HCT116 (cell line): Measurements from ENCODE around the gene MPHOSPH10. TPM values are rescaled to one million over a fixed set of nuclear protein-coding genes. Genes with fewer than 3 reads are reported as not detected.

ENCODE experiments used
- ATAC-seq: fragments of 200-7000 bp; cut with Tn5 transposase; 2 replicates; pipeline ENCODE4 v1.9.1; 2020; ENCODE audit warnings: mild to moderate bottlenecking, moderate library complexity
- BruUV-seq: library from RNA; stranded (reverse); fragments of 400-500 nt; replicated peaks from 2 replicates; lab custom pipeline; 2021; lab: Mats Ljungman, UMichigan
- CTCF ChIA-PET: fragments of 300-600 bp; sonication (Branson Sonifier 250); formaldehyde crosslinking; loops from one replicate; lab custom pipeline; 2021; ENCODE audit warnings: antibody characterized with exemption; lab: Charles Lee
- POLR2A ChIA-PET: fragments of 300-600, 350-600 bp; sonication (Branson Sonifier 250); formaldehyde crosslinking; loops from one replicate; lab custom pipeline; 2021; ENCODE audit warnings: antibody characterized with exemption; lab: Charles Lee
- RAD21 ChIA-PET, 2 experiments: fragments of 300-600 bp; sonication (Branson Sonifier 250); formaldehyde crosslinking; loops; one replicate each; lab custom pipeline; 2023; ENCODE audit warnings: low total read pairs in 2 of 2; ENCODE audit not compliant: uncharacterized antibody in 2 of 2, unreplicated experiment in 2 of 2, low non-redundant PET in 1 of 2; lab: Charles Lee
- DNase-seq: peaks from one replicate; pipeline ENCODE4 v3.0.0-alpha.2; 2010; ENCODE audit warnings: low read depth, low spot score
- H2AFZ ChIP-seq: fragments of 200-600 bp; shearing (Covaris generic), sonication (generic); 2 replicates; pipeline ENCODE4 v1.6.1; 2017; ENCODE audit warnings: low read depth, mixed run types, mixed read lengths, antibody characterized with exemption, low read length; ENCODE audit not compliant: poor library complexity, severe bottlenecking
- H3K27ac ChIP-seq: 2 replicates; pipeline ENCODE4 v1.5.1; 2012; ENCODE audit warnings: low read depth, low read length
- H3K27me3 ChIP-seq: fragments of 200-600 bp; sonication (generic); 2 replicates; pipeline ENCODE4 v1.6.1; 2016; ENCODE audit warnings: mixed run types, low read length, mixed read lengths; ENCODE audit not compliant: insufficient read depth
- H3K36me3 ChIP-seq, 2 experiments: fragments of 200-500 bp in 1 of 2; fragments of 200-600 bp in 1 of 2; sonication (Bioruptor generic) in 1 of 2; sonication (generic) in 1 of 2; 2 replicates each; pipeline versions ENCODE4 v1.5.1 to v1.6.1; 2014 to 2016; ENCODE audit warnings: low read length in 2 of 2, inconsistent platforms in 1 of 2, mixed read lengths in 1 of 2, mixed run types in 1 of 2; ENCODE audit not compliant: insufficient read depth in 2 of 2, control insufficient read depth in 1 of 2
- H3K4me1 ChIP-seq, 2 experiments: fragments of 200-600 bp in 1 of 2; sonication (generic) in 1 of 2; 2 replicates each; pipeline versions ENCODE4 v1.5.1 to v1.6.1; 2012 to 2017; ENCODE audit warnings: low read length in 2 of 2, inconsistent platforms in 1 of 2, mild to moderate bottlenecking in 1 of 2, mixed read lengths in 1 of 2, mixed run types in 1 of 2, moderate library complexity in 1 of 2; ENCODE audit not compliant: insufficient read depth in 2 of 2, control insufficient read depth in 1 of 2
- H3K4me2 ChIP-seq: fragments of 200-600 bp; sonication (generic); 2 replicates; pipeline ENCODE4 v1.6.1; 2017; ENCODE audit warnings: mixed run types, low read length, mixed read lengths
- H3K4me3 ChIP-seq, 2 experiments: fragments of 200-600 bp in 1 of 2; sonication (generic) in 1 of 2; replicated peaks in 1 of 2; 2 replicates each; pipeline ENCODE4 v1.5.1; 2011 to 2016; ENCODE audit warnings: low read length in 2 of 2, control low read depth in 1 of 2, low read depth in 1 of 2, mild to moderate bottlenecking in 1 of 2, mixed read lengths in 1 of 2, mixed run types in 1 of 2
- H3K79me2 ChIP-seq: fragments of 200-600 bp; sonication (generic); 2 replicates; pipeline ENCODE4 v1.6.1; 2017; ENCODE audit warnings: mild to moderate bottlenecking, mixed run types, low read length, moderate library complexity, mixed read lengths; ENCODE audit not compliant: insufficient read depth
- H3K9ac ChIP-seq: fragments of 200-600 bp; sonication (generic); 2 replicates; pipeline ENCODE4 v1.6.1; 2016; ENCODE audit warnings: low read length, mixed read lengths
- H3K9me2 ChIP-seq: fragments of 200-600 bp; sonication (generic), shearing (Covaris generic); 2 replicates; pipeline ENCODE4 v1.6.1; 2017; ENCODE audit warnings: mixed run types, mild to moderate bottlenecking, moderate library complexity; ENCODE audit not compliant: insufficient read depth
- H3K9me3 ChIP-seq, 2 experiments: fragments of 200-500 bp in 1 of 2; fragments of 200-600 bp in 1 of 2; sonication (Bioruptor generic) in 1 of 2; sonication (generic) in 1 of 2; 2 replicates each; pipeline ENCODE4 v1.6.1; 2014 to 2017; ENCODE audit warnings: low read length in 2 of 2, mixed read lengths in 2 of 2, inconsistent platforms in 1 of 2, low read depth in 1 of 2, mild to moderate bottlenecking in 1 of 2, mixed run types in 1 of 2, moderate library complexity in 1 of 2; ENCODE audit not compliant: control insufficient read depth in 1 of 2, insufficient read depth in 1 of 2
- H4K20me1 ChIP-seq: fragments of 200-600 bp; sonication (generic), shearing (Covaris generic); 2 replicates; pipeline ENCODE4 v1.6.1; 2017; ENCODE audit warnings: mixed run types, mild to moderate bottlenecking, moderate library complexity; ENCODE audit not compliant: insufficient read depth
- CEBPB ChIP-seq: IDR thresholded peaks from 2 replicates; pipeline ENCODE4 v1.6.1; 2012; ENCODE audit warnings: low read depth
- EZH2phosphoT487 ChIP-seq: fragments of 200-600 bp; IDR thresholded peaks from 2 replicates; pipeline ENCODE4 v1.6.1; 2018; ENCODE audit warnings: antibody characterized with exemption, borderline replicate concordance
- MAX ChIP-seq: IDR thresholded peaks from 2 replicates; pipeline ENCODE4 v1.6.1; 2012
- POLR2A ChIP-seq: IDR thresholded peaks from 2 replicates; pipeline ENCODE4 v1.7.0; 2011; ENCODE audit warnings: borderline replicate concordance; ENCODE audit not compliant: insufficient read depth, insufficient read length; ENCODE audit errors: extremely low read depth
- SRF ChIP-seq: IDR thresholded peaks from 2 replicates; pipeline ENCODE4 v1.6.1; 2012; ENCODE audit warnings: low read depth
- YY1 ChIP-seq: IDR thresholded peaks from 2 replicates; pipeline ENCODE4 v1.6.1; 2011; ENCODE audit warnings: low read length, low read depth, moderate library complexity, mild to moderate bottlenecking; ENCODE audit not compliant: insufficient replicate concordance; ENCODE audit errors: extremely low read depth
- intact Hi-C: fragments of 100-400 bp; cut with micrococcal nuclease; formaldehyde crosslinking; loops from 2 replicates; pipeline ENCODE4 v1.10.0; 2022
- total RNA-seq: library from RNA; stranded (reverse); gene quantifications from one replicate; pipeline ENCODE4 v1.2.1, GENCODE V29; 2021; ENCODE audit not compliant: unreplicated experiment
- TF ChIP-seq, protein P1 (sequence below): IDR thresholded peaks from 2 replicates; pipeline ENCODE4 v1.6.1; 2012
- TF ChIP-seq, protein P2 (sequence below), 3 experiments: fragments of 200-600 bp in 1 of 3; sonication (generic) in 1 of 3; IDR thresholded peaks in 2 of 3; conservative IDR thresholded peaks in 1 of 3; 2 replicates each; pipeline ENCODE4 v1.5.1; 2012 to 2017; ENCODE audit warnings: low read depth in 2 of 3, low read length in 2 of 3, antibody characterized with exemption in 1 of 3, borderline replicate concordance in 1 of 3, control low read depth in 1 of 3, mild to moderate bottlenecking in 1 of 3, mixed read lengths in 1 of 3, mixed run types in 1 of 3, moderate library complexity in 1 of 3; ENCODE audit not compliant: insufficient read depth in 1 of 3

The MPHOSPH10 gene
- total RNA-seq, 1 experiment from 2014 or later: 36.7 TPM

DNA sequence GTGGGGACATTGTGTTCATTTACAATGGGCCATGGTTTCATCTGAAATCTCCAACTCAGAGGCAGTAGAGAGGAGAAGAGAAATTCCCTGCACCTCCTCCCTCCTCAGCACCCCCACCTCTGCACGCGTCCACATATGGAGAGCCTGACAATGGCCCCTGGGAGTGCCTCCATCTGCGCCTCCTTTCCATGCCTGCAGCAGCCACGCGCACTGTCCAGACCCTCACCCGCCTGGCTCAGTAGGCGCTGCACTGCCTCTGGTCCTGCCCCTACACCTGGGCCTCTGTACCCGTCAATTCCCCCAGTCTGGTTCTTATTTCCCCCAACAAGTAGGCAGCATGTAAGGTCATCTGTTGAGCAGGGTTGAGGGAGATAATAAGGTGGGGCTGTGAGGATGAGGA lies 23.8 kb downstream of the MPHOSPH10 start:
- no peak overlapping the region for H3K27ac ChIP-seq
- no peak overlapping the region for H3K9ac ChIP-seq
- no peaks in the 10 kb centered on the region for H3K79me2 ChIP-seq
- no peaks in the 10 kb centered on the region for H3K4me1 ChIP-seq
- no peaks in the 10 kb centered on the region for H3K9me3 ChIP-seq
- no peak overlapping the region for H3K4me3 ChIP-seq
- H3K4me2 ChIP-seq: no peak overlapping the region
- no peak overlapping the region for H2AFZ ChIP-seq
- H3K9me2 ChIP-seq: no peaks in the 10 kb centered on the region
- BruUV-seq: no TSS peak
- TF ChIP-seq POLR2A (no peak), MAX (no peak), EZH2phosphoT487 (no peak), CEBPB (no peak), SRF (no peak), YY1 (no peak)
- TF ChIP-seq, protein P1, sequence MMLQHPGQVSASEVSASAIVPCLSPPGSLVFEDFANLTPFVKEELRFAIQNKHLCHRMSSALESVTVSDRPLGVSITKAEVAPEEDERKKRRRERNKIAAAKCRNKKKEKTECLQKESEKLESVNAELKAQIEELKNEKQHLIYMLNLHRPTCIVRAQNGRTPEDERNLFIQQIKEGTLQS: no peak
- TF ChIP-seq, protein P2, sequence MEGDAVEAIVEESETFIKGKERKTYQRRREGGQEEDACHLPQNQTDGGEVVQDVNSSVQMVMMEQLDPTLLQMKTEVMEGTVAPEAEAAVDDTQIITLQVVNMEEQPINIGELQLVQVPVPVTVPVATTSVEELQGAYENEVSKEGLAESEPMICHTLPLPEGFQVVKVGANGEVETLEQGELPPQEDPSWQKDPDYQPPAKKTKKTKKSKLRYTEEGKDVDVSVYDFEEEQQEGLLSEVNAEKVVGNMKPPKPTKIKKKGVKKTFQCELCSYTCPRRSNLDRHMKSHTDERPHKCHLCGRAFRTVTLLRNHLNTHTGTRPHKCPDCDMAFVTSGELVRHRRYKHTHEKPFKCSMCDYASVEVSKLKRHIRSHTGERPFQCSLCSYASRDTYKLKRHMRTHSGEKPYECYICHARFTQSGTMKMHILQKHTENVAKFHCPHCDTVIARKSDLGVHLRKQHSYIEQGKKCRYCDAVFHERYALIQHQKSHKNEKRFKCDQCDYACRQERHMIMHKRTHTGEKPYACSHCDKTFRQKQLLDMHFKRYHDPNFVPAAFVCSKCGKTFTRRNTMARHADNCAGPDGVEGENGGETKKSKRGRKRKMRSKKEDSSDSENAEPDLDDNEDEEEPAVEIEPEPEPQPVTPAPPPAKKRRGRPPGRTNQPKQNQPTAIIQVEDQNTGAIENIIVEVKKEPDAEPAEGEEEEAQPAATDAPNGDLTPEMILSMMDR (IDR thresholded peaks at IDR 0.05 in 2 of 3, conservative IDR thresholded peaks at IDR 0.05 in 1 of 3; ENCODE audit: borderline replicate concordance in 1 of 3, insufficient read depth in 1 of 3, low read depth in 2 of 3, low read length in 2 of 3): no peak
- TF ChIP-seq, all 23 proteins: peak for 0
- Histone ChIP-seq H3K27me3 (no peaks in the 10 kb centered on the region), H4K20me1 (no peaks in the 10 kb centered on the region), H3K36me3 (peaks cover 5 to 7% of the 10 kb centered on the region in 2 experiments; a peak in 3 of 4 replicates)
- no peak for DNase-seq
- RAD21 ChIA-PET: interaction anchor here in 1 of 2 experiments (0.7 to 1.6 kb wide), 2 partner anchors 73 to 131 kb away, joined by 3 to 5 read pairs; partner anchors contain the start of gene PAIP2B
- CTCF ChIA-PET: interaction anchor here (0.9 to 3.5 kb wide), 5 partner anchors 54 to 170 kb away, joined by 3 to 17 read pairs (median 5); no protein-coding TSS in a partner anchor
- intact Hi-C loops: no loop called here
- POLR2A ChIA-PET: no interaction called here
- no peak for ATAC-seq
